ENCODE results near the gene GLYAT.

GLYAT gene, protein sequence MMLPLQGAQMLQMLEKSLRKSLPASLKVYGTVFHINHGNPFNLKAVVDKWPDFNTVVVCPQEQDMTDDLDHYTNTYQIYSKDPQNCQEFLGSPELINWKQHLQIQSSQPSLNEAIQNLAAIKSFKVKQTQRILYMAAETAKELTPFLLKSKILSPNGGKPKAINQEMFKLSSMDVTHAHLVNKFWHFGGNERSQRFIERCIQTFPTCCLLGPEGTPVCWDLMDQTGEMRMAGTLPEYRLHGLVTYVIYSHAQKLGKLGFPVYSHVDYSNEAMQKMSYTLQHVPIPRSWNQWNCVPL

DNA sequence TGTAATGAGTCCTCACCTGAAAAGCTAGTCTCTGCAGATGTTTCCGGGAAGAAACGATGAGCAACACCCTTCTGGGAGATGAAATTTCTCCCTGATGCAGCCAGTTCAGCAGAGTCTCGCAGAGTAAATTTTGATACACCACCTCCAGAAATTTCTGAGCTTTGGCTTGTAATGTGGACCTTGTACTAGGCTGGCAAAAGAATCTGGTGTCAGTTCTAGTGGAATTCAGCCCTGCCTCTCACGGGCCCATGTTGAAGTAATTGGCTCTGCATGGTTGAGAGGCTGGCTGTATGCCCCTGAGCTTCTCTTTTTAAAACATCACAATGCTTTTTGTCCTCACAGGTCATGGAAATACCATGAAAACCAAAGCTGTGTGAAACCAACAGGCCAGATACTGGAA, at the start of gene GLYAT:
Gene GLYAT (minus strand): TSS at position 125 of the 400 bp plus-strand sequence. CDS start 7,447 bp downstream, outside the sequence.
- DNase-seq: no peak

DNA sequence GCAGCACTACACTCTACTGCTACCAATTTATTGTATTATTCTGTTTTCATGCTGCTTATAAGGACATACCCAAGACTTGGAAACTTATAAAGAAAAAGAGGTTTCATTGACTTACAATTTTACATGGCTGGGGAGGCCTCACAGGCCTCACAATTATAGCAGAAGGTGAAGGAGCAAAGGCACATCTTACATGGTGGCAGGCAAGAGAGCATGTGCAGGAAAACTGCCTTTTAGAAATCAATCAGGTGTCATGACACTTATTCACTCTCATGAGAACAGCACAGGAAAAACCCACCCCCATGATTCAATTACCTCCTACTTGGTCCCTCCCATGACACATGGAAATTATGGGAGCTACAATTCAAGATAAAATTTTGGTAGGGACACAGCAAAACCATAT, 49.6 kb upstream of the GLYAT start:
- DNase-seq: no peak

DNA sequence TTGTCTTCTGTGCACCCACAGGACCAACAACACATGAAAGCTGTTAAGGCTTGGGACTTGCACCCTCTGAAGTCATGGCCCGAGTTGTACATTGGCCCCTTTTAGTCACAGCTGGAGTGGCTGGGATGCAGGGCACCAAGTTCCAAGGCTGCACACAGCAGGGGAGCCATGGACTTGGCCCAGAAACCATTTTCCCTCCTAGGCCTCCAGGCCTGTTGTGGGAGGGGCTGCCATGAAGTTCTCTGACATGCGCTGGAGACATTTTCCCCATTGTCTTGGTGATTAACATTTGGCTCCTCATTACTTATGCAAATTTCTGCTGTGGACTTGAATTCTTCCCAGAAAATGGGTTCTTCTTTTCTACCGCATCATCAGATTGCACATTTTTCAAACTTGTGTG, 48.8 kb upstream of the GLYAT start:
- DNase-seq: no peak

DNA sequence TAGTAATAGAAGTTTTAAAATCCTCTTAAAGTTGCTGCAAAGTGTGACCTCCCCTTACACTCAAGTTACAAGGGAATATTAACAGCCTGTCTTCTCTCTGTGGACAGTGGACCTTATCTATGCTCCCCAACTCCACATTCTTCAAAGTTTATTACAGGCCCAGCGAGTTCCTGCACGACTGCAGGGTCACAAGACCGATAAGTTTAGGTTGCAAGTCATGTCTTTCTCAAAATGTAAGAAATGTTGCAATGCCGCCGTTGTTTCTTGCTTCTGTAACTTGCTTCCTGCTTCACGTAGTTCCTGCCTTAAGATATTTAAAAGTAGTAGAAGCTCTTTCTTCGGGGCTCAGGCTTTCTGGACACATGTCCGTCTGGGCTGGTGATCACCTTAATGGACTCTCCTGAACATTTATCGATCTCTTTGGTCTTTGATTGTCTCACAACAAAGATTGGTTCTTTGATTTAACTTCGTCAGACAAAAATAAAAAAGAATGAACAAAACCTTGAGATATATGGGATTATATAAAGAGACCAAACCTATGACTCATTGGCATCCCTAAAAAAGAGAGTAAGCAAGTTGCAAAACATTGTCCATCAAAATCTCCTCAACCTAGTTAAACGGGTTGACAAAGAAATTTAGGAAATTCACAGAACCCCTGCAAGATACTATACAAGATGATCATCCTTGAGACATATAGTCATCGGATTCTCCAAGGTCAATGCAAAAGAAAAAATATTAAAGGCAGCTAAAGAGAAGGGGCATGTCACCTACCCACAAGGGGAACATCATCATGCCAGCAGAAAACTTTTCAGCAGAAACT, 45.4 kb upstream of the GLYAT start:
- DNase-seq: no peak

DNA sequence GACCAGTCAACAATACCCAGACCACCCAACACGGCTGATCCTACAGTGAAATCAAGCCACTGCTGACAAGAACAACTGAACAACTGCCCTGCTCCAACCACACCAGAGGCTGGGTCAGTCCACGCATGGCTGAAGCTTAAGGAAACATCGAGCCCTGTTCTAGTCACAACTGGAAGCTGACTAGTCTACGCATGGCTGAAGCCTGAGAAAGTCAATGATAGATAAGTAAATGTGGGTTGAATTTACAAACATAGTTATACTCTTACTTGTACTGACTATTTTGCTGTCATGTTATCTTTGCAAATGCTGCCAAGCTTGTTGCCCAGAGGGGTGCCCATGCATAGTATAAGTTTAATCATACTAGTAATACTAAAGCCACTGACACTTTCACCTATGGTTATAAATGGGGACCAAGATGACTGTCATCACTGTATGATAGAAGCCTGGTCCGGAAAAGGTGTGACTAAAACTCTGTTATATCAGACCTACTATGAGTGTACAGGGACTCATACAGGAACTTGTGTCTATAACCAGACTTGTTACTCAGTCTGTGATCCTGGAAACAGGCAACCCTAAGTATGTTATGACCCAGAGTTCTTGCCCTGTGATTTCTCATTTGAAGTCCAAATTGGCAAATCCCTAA, 43.4 kb upstream of the GLYAT start:
- DNase-seq: no peak

DNA sequence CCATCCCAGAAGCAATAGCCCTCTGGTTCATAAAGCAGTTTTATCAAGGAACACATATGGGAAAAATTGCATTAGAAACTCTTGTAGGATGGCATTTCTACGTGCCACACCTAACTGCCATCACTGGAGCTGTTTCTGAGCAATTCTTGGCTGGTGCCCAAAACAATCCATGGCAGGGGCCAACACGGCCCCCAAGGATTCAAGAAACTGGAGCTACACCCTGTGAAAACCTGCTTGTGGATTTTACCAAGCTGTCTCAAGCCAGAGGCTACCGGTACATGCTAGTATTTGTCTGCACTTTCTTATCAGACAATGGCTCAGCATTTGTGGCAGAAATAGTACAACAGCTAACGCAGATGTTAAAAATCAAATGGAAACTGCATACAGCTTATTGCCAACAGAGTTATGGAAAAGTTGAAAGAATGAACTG, 42.4 kb upstream of the GLYAT start:
- DNase-seq: no peak

DNA sequence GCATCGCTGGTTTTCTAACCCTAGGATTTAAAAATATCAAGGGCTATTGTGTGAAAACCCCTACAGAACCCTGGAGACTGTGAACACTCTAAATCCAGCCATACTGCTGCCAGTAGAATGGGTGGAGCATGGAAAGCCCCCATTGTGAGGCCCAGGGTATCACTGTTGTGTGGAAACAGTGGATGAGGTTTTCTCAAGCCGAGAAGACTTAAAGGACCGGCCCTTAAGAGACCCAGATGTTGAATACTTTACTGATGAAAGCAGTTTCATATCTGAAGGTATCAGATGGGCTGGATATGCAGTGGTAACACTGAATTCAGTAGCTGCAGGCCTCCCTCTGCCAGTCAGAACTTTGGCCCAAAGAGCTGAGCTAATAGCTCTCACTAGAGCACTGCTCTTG, 41.6 kb upstream of the GLYAT start:
- DNase-seq: no peak

DNA sequence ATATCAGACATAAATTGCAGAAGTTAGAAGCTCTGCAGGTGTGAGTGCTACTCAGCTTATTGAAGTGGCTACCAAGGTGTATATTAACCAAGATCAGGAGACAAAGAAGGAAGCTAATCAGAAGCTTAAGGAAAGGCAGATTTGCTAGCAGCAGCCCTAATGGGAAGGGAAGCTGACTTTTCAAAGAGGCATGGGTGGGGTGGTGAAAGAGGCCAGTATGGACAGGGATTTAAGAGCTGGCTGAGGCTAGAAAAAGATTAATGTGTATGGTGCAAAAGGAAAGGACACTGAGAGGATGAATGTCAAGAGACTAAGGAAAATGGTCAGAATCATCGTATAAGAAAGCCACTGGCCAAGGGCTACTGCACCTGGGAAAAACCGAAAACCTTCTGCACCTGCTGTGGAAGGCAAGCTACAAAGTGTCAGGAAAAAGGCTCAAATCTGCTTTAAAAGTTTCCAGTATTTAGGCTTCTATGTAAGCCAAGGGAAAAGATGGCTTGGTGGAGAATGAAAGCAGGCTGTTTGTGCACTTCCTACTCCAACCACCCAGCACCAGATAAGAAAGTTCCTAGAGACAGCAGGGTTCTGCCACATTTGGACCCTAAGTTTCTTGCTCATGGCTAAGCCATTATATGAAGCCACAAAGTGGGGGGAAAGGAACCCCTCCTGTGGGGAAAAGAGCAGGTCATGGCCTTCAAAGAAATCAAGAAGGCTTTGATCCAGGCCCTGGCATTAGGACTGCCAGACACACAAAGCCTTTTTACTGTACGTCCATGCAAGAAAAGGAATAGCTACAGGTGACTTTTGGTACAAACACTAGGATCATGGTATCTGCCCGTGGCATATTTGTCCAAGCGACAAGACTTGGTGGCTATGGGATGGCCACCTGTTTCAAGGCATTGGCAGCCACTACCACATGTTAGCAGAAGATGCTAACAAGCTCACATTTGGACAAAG, 40.9 kb upstream of the GLYAT start:
- no peak for DNase-seq

DNA sequence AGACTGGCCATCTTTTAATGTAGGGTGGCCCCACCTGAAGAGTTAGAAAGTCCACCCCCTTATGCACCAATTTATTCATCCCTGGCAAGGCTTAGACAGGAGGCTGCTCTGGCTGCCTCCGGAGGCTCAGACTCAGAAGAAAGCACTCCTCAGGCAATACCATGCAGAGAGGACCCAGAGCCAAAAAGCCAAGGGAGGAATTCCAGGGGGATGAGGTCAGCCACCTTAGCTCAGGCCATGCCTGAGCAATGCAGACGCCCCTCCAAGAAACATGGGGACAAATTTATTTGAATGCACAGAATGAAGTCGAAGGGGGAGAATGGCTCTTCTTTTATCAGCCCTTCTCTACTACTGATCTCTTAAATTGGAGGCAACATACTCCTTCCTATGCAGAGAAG, 39.7 kb upstream of the GLYAT start:
- no peak for DNase-seq

DNA sequence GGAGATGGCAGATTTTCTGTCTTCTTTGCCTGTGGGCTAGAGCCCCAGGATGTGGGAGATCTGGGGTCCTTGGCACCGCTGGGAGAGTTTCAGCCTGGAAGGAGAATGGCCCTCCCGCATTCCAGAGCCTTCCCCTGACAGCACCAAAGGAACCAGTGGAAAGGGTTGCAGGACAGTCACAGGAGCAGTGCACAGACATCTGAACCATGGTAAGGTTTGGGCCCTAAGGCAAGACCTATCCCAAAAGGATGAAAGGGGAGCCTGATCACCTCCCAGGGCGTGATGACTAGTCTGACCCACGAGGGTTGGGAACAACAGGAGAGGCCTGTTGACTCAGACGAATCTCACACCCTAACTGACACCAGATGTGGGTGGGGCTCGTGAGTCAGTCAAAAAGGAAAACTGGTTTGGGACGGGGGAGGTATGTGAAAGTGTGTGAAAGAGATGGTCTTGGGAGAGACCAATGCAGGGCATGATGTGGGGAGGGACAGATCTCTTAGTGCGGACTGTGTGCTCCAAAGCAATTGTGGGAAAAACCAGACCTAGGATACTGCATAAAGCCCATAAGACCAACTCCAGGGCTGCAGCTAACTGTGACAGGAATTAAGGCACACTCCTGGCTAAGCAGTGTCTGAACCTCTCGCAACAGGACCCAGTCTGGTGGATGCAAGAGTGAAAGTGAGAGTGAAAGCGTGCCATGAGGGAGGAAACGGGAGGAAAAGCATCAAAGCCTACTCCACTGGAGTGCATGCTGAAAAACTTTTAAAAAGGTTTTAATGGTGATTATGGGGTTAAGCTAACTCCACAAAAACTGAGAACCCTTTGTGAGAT, 39.1 kb upstream of the GLYAT start:
- DNase-seq: no peak

DNA sequence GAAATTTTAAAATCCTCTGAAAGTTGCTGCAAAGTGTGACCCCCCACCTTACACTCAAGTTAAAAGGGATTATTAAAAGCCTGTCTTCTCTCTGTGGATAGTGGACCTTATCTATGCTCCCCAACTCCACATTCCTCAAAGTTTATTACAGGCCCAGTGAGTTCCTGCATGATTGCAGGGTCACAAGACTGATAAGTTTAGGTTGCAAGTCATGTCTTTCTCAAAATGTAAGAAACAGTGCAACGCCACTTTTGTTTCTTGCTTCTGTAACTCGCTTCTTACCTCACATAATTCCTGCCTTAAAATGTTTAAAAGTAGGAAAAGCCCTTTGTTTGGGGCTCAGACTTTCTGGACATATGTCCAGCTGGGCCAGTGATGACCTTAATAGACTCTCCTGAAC, 38.4 kb upstream of the GLYAT start:
- DNase-seq: no peak

DNA sequence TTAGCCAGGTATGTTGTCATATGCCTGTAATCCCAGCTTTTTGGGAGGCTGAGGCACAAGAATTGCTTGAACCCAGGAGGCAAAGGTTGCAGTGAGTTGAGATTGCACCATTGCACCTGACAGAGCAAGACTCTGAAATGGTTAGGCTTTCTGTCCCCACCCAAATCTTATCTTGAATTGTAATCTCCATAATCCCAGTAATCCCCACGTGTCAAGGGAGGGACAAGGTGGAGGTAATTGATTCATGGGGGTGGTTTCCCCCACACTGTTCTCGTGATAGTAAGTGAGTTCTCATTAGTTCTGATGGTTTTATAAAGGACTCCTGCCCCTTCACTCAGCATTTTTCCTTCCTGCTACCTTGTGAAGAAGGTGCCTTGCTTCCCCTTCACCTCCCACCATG, 37.6 kb upstream of the GLYAT start:
- no peak for DNase-seq

DNA sequence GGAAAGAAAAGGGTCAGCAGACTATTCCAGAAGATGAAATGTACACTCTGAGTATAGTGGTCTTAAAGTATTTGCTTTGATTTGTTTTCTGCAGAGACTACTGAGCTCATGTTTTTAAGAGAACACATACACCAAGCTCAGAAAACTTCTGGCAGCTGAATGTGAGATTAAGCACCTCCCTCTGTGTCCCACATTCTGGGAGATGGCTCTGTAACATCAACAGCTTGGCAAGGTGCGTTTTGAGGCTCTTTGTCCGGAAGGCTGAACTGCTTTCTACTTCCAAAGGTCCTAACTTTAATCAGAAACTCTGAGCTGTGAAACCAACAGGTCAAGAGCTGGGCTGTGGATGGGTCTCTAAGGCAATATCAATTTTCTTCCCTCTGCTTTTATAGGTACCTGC, 36.4 kb upstream of the GLYAT start:
- no peak for DNase-seq

DNA sequence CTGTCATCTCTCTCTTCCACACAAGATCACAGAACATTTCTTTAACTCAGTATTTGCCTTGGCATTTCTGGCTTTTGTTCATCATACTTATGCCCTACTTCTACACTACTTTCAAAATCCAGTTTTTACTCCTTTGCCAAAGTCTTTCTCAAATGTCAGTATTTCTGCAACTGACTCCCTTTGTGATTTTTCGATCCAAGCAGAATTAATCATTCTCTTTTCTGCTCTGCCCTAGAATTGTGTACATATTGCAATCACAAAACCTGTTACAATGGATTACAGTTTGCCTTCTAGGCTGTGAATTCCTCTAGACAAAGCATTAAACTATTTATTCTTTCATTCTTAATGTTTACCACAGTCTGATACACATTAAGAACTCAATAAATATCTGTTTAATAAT, 33.3 kb upstream of the GLYAT start:
- DNase-seq: no peak

DNA sequence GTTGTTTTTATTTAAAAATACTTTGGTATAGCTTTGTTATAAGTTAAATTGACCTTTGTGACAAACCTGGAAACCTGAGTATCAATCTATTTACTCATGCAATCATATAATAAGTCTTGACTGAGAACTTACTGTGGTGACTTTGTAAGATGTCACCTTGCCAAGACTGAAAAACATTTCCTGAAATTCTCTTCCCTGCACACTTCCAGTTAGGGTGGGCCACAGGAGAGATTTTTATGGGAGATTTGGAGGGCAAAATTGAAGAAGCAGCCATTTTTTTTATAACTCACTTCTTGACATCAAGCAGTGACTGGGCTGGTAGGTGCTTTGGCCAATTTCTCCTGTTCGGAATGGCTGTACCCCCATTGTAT, 31.4 kb upstream of the GLYAT start:
- no peak for DNase-seq

DNA sequence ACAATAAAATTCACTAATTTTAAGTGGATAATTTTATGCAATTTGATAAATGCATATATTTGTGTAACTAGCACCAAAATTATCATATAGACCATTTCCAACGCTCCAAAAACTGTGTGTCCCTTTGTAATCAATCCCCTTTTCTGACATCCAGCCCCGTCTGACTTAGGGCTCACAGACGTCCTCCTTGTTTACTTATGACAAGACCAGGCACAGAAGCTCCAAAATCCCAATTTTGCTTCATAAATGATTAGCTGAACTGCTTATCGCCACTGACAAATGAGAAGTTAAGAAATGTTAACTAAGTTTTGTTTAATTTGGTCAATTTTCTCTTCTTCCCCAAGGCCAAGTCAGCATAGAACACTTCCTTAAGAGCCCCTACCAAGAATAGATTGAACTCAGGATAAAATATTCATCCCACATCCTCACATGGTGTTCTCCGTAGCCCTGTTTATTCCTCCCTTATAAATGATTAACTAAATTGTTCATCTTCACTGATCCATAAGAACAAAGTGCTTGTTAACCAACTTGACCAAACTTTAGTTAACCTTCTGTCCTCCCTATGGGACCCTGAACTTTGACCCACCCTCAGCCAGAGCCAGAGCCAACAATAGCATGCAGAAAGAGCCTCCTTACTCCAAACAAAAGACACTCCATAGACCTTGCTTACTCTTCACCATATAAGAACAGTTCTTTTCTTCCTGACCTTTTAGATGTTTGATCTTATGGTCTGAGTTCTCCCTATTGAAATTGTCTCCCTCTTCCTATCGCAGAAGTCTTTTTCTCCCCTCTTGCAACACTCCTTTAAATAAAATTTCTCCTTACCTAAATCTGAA, 30.8 kb upstream of the GLYAT start:
- no peak for DNase-seq

DNA sequence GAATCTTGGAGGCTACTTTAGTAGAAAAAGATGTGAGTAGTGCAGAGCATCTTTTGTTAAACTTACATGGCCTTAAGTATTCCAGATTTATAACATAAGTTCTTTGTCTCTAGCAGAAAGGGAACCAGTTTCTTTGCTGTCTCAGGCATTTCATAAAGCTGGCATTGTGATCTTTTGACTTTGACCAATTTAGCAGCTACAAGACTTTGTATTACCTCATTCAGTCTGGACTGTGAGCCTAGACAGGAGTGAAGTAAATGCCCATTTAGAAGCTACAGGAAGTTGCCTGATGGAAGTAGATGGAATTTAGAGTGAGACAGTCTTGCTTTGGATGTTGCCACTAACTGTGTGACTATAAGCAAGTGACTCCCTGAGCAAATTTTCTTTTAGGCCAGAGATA, 25.7 kb upstream of the GLYAT start:
- no peak for DNase-seq

DNA sequence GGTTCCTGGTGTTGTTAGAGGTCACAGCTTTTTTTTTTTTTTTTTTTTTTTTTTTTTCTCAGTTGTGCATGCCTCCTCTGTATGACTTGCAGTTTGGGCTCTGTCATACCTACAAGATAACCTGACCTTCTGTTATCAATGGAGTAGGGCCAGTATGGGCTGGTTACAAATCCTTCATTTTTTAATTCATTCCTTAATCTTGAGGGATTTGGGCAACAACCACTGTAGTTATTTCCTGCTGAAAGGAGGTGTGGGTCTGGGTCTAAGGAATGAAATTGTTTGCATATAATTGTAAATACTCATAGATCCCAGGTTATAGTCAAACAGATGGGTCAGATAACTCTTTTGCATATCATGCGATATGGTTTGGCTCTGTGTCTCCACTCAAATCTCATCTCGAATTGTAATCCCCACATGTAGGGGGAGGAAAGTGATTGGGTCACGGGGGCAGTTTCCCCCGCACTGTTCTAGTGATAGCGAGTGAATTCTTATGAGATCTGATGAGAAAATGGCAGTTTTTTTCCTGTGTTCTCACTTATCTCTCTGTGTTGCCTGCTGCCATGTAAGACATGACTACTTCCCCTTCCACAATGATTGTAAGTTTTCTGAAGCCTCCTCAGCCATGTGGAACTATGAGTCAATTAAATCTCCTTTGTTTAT, 14.1 kb upstream of the GLYAT start:
- no peak for DNase-seq

DNA sequence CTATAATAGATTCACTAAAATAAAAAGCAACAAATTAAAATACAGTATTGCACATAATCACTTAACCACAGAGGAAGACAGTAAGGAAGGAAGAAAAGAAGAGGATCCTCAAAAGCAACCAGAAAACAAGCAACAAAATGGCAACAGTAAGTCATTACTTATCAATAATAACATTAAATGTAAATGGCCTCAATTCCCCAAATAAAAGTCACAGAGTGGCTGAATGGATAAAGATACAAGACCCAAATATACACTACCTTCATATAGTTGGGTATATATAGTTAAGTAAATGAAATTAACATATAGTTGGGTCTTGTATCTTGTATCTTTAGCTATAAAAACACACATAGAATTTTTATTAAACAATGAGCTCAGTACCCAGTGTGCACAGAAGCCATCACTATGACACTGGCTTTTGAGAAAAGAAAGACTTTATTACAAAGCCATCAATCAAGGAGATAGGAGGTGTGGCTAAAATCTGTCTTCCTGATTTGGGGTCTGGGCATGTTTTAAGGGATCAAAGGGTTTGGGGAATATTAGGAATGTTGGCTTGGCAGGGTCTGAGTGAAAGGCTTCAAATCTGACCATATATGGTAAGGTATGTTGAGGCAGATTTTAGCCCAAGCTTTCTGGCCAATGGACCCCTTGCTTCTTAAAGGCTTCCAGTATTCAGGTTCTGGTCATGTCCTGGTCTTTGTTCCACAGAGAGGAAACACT, 13.4 kb upstream of the GLYAT start:
- DNase-seq: no peak

All from COR-L47 (cell line).